ENCODE measurements around the gene PRSS27. TPM values are rescaled to one million over a fixed set of nuclear protein-coding genes. Genes with fewer than 3 reads are reported as not detected.
A peak's percentile ranks its signal among the peaks of the same experiment; 100 is the strongest.
"Not testable (repeated sequence)": the region's sequence is repeated elsewhere in the genome, so short reads cannot be mapped to it uniquely, and the experiment has no call there.

Gene PRSS27
- total RNA-seq, 2 donors from 2014 or later: 4.4 to 8.7 TPM

- H3K4me3 ChIP-seq: no peak overlapping the region
- no peaks in the 10 kb centered on the region for H3K9me3 ChIP-seq
- no peak for TF ChIP-seq CTCF (IDR thresholded peaks at IDR 0.05)
- DNase-seq (ENCODE audit: low spot score): no peak
- no peak overlapping the region for H3K27ac ChIP-seq
- H3K4me1 ChIP-seq (ENCODE audit: control insufficient read depth in 1 of 2, low read depth in 2 of 2): no peaks in the 10 kb centered on the region
- H3K27me3 ChIP-seq (replicated peaks; ENCODE audit: insufficient read depth): no peaks in the 10 kb centered on the region
- ATAC-seq (ENCODE audit: insufficient number of reproducible peaks, low FRiP score, low read depth): no peak
- no peaks in the 10 kb centered on the region for H3K36me3 ChIP-seq
Measured at GRCh38 chr16:2734844-2735515, 15.0 kb upstream of the PRSS27 start.

- Histone ChIP-seq H3K4me3 (no peak overlapping the region), H3K27ac (no peak overlapping the region), H3K4me1 (ENCODE audit: control insufficient read depth in 1 of 2, low read depth in 2 of 2) (no peaks in the 10 kb centered on the region), H3K36me3 (no peaks in the 10 kb centered on the region), H3K27me3 (replicated peaks; ENCODE audit: insufficient read depth) (no peaks in the 10 kb centered on the region), H3K9me3 (no peaks in the 10 kb centered on the region)
- ATAC-seq (ENCODE audit: insufficient number of reproducible peaks, low FRiP score, low read depth) (no peak), DNase-seq (ENCODE audit: low spot score) (no peak)
- no peak for TF ChIP-seq CTCF (IDR thresholded peaks at IDR 0.05)
Measured at GRCh38 chr16:2728034-2728433, 8.0 kb upstream of the PRSS27 start.

GRCh38 chr16:2726923-2727322, 6.9 kb upstream of the PRSS27 start:
- no peak for DNase-seq (ENCODE audit: low spot score)
- Histone ChIP-seq H3K27me3 (replicated peaks; ENCODE audit: insufficient read depth) (no peaks in the 10 kb centered on the region), H3K9me3 (no peaks in the 10 kb centered on the region), H3K4me3 (no peak overlapping the region), H3K36me3 (no peaks in the 10 kb centered on the region), H3K4me1 (ENCODE audit: control insufficient read depth in 1 of 2, low read depth in 2 of 2) (no peaks in the 10 kb centered on the region), H3K27ac (no peak overlapping the region)
- no peak for TF ChIP-seq CTCF (IDR thresholded peaks at IDR 0.05)
- ATAC-seq (ENCODE audit: insufficient number of reproducible peaks, low FRiP score, low read depth): no peak

GRCh38 chr16:2724816-2725348, 4.9 kb upstream of the PRSS27 start:
- Histone ChIP-seq H3K27me3 (replicated peaks; ENCODE audit: insufficient read depth) (no peaks in the 10 kb centered on the region), H3K9me3 (no peaks in the 10 kb centered on the region), H3K4me3 (no peak overlapping the region), H3K4me1 (ENCODE audit: control insufficient read depth in 1 of 2, low read depth in 2 of 2) (peaks cover 0 to 5% of the 10 kb centered on the region in 2 donors), H3K27ac (no peak overlapping the region), H3K36me3 (no peaks in the 10 kb centered on the region)
- ATAC-seq (ENCODE audit: insufficient number of reproducible peaks, low FRiP score, low read depth) (no peak), DNase-seq (ENCODE audit: low spot score) (no peak)
- no peak for TF ChIP-seq CTCF (IDR thresholded peaks at IDR 0.05)

GRCh38 chr16:2724088-2724676, 4.2 kb upstream of the PRSS27 start:
- H3K4me1 ChIP-seq (ENCODE audit: control insufficient read depth in 1 of 2, low read depth in 2 of 2): peaks cover 0 to 5% of the 10 kb centered on the region in 2 donors

GRCh38 chr16:2721634-2722173, 1.7 kb upstream of the PRSS27 start:
- H3K4me3 ChIP-seq: peak overlapping the region; percentile 96
- not testable (repeated sequence) for H3K36me3 ChIP-seq; H3K9me3 ChIP-seq; H3K4me1 ChIP-seq (ENCODE audit: control insufficient read depth in 1 of 2, low read depth in 2 of 2); ATAC-seq (ENCODE audit: insufficient number of reproducible peaks, low FRiP score, low read depth); H3K27ac ChIP-seq; DNase-seq (ENCODE audit: low spot score); H3K27me3 ChIP-seq (replicated peaks; ENCODE audit: insufficient read depth)

More at GRCh38 chr16:2724088-2724676, 4.2 kb upstream of the PRSS27 start:
- ATAC-seq (ENCODE audit: insufficient number of reproducible peaks, low FRiP score, low read depth) (no peak), DNase-seq (ENCODE audit: low spot score) (no peak)
- Histone ChIP-seq H3K9me3 (no peaks in the 10 kb centered on the region), H3K27me3 (replicated peaks; ENCODE audit: insufficient read depth) (no peaks in the 10 kb centered on the region), H3K36me3 (no peaks in the 10 kb centered on the region), H3K27ac (no peak overlapping the region), H3K4me3 (no peak overlapping the region)
- TF ChIP-seq CTCF (IDR thresholded peaks at IDR 0.05): no peak
